HEK293 (cell line): ENCODE measurements around the gene LZIC.

Experiments used
- CTCF ChIA-PET: fragments of 350-600 bp; formaldehyde crosslinking; extraction: SDS; loops from one replicate; lab custom pipeline; 2021; ENCODE audit warnings: antibody characterized with exemption; lab: Yijun Ruan, JAX
- POLR2A ChIA-PET: fragments of 300-600 bp; formaldehyde crosslinking; extraction: SDS; loops from one replicate; lab custom pipeline; 2020; ENCODE audit warnings: antibody characterized with exemption, inconsistent platforms; lab: Yijun Ruan, JAX
- H3K27ac ChIP-seq: fragments of 200-500 bp; sonication (Bioruptor generic); 2 replicates; pipeline ENCODE4 v1.5.1; 2014; ENCODE audit warnings: low read depth, low read length, control low read depth, inconsistent platforms; ENCODE audit errors: extremely low read depth
- H3K36me3 ChIP-seq, 2 experiments: fragments of 200-500 bp in 1 of 2; sonication (Bioruptor generic) in 1 of 2; 1 replicate in 1 of 2; 2 replicates in 1 of 2; pipeline ENCODE4 v1.5.1; 2014 to 2017; ENCODE audit warnings: inconsistent platforms in 2 of 2, low read length in 2 of 2; ENCODE audit not compliant: control insufficient read depth in 2 of 2, insufficient read depth in 1 of 2
- H3K4me1 ChIP-seq: fragments of 200-500 bp; sonication (Bioruptor generic); 2 replicates; pipeline ENCODE4 v1.5.1; 2014; ENCODE audit warnings: mild to moderate bottlenecking, low read length, inconsistent platforms; ENCODE audit not compliant: control insufficient read depth, insufficient read depth
- H3K4me3 ChIP-seq: 2 replicates; pipeline ENCODE4 v1.5.1; 2011; ENCODE audit warnings: low read depth, mild to moderate bottlenecking, control low read depth, low read length, moderate library complexity
- H3K9me3 ChIP-seq: fragments of 200-500 bp; sonication (Bioruptor generic); 2 replicates; pipeline ENCODE4 v1.5.1; 2014; ENCODE audit warnings: low read depth, low read length, inconsistent platforms; ENCODE audit not compliant: control insufficient read depth, insufficient read depth
- OVOL3 ChIP-seq: fragments of 450-650 bp; formaldehyde crosslinking; IDR thresholded peaks from 2 replicates; pipeline ENCODE4 v1.5.1; 2016; ENCODE audit warnings: missing biosample characterization, missing genetic modification characterization
- PATZ1 ChIP-seq: fragments of 450-650 bp; formaldehyde crosslinking; IDR thresholded peaks from 2 replicates; pipeline ENCODE4 v1.5.1; 2016; ENCODE audit warnings: missing biosample characterization, missing genetic modification characterization
- PBX3 ChIP-seq: sonication (generic); formaldehyde crosslinking; IDR thresholded peaks from 2 replicates; pipeline ENCODE4 v1.8.1; 2022; ENCODE audit warnings: mild to moderate bottlenecking, moderate library complexity, missing genetic modification reagents
- REST ChIP-seq: fragments of 450-650 bp; formaldehyde crosslinking; IDR thresholded peaks from 2 replicates; pipeline ENCODE4 v1.5.1; 2016; ENCODE audit warnings: missing biosample characterization, missing genetic modification characterization
- SP2 ChIP-seq: fragments of 450-650 bp; formaldehyde crosslinking; IDR thresholded peaks from 2 replicates; pipeline ENCODE4 v1.5.1; 2016; ENCODE audit warnings: missing biosample characterization, missing genetic modification characterization
- TRIM28 ChIP-seq: IDR thresholded peaks from 2 replicates; pipeline ENCODE4 v1.6.1; 2011; ENCODE audit warnings: low read length, control low read depth, borderline replicate concordance
- YY2 ChIP-seq: fragments of 450-650 bp; formaldehyde crosslinking; IDR thresholded peaks from 2 replicates; pipeline ENCODE4 v1.5.1; 2016; ENCODE audit warnings: missing biosample characterization, missing genetic modification characterization
- ZBTB20 ChIP-seq: fragments of 450-650 bp; formaldehyde crosslinking; IDR thresholded peaks from 2 replicates; pipeline ENCODE4 v1.5.1; 2016; ENCODE audit warnings: missing biosample characterization, missing genetic modification characterization
- ZBTB26 ChIP-seq: fragments of 450-650 bp; formaldehyde crosslinking; optimal IDR thresholded peaks from 2 replicates; pipeline ENCODE3; 2016; ENCODE audit warnings: missing biosample characterization, mild to moderate bottlenecking, missing genetic modification characterization
- ZBTB7A ChIP-seq: fragments of 450-650 bp; formaldehyde crosslinking; IDR thresholded peaks from 2 replicates; pipeline ENCODE4 v1.5.1; 2016; ENCODE audit warnings: low read depth, missing biosample characterization, missing genetic modification characterization
- ZEB2 ChIP-seq: fragments of 450-650 bp; formaldehyde crosslinking; IDR thresholded peaks from 2 replicates; pipeline ENCODE4 v1.5.1; 2016; ENCODE audit warnings: missing biosample characterization, missing genetic modification characterization
- ZNF114 ChIP-seq: fragments of 450-650 bp; formaldehyde crosslinking; IDR thresholded peaks from 2 replicates; pipeline ENCODE4 v1.5.0; 2017; ENCODE audit warnings: missing biosample characterization, missing genetic modification characterization
- ZNF223 ChIP-seq: fragments of 450-650 bp; formaldehyde crosslinking; IDR thresholded peaks from 2 replicates; pipeline ENCODE4 v1.5.1; 2016; ENCODE audit warnings: missing biosample characterization, missing genetic modification characterization
- ZNF280D ChIP-seq: fragments of 450-650 bp; formaldehyde crosslinking; IDR thresholded peaks from 2 replicates; pipeline ENCODE4 v1.5.1; 2016; ENCODE audit warnings: missing biosample characterization, missing genetic modification characterization
- ZNF341 ChIP-seq: fragments of 450-650 bp; formaldehyde crosslinking; IDR thresholded peaks from 2 replicates; pipeline ENCODE4; 2016; ENCODE audit warnings: low read depth, missing biosample characterization, missing genetic modification characterization
- ZNF544 ChIP-seq: fragments of 450-650 bp; formaldehyde crosslinking; IDR thresholded peaks from 2 replicates; pipeline ENCODE4 v1.5.0; 2017; ENCODE audit warnings: missing biosample characterization, missing genetic modification characterization
- ZNF548 ChIP-seq: fragments of 450-650 bp; formaldehyde crosslinking; IDR thresholded peaks from 2 replicates; pipeline ENCODE4 v1.5.1; 2016; ENCODE audit warnings: missing biosample characterization, missing genetic modification characterization
- ZNF654 ChIP-seq: fragments of 450-650 bp; formaldehyde crosslinking; IDR thresholded peaks from 2 replicates; pipeline ENCODE4 v1.5.1; 2016; ENCODE audit warnings: low read depth, missing biosample characterization, missing genetic modification characterization
- ZNF785 ChIP-seq: fragments of 450-650 bp; formaldehyde crosslinking; IDR thresholded peaks from 2 replicates; pipeline ENCODE4 v1.5.1; 2016; ENCODE audit warnings: missing biosample characterization, missing genetic modification characterization
- ZNF791 ChIP-seq: fragments of 450-650 bp; formaldehyde crosslinking; IDR thresholded peaks from 2 replicates; pipeline ENCODE4 v1.5.1; 2016; ENCODE audit warnings: missing biosample characterization, missing genetic modification characterization
- ZNF792 ChIP-seq: fragments of 450-650 bp; formaldehyde crosslinking; IDR thresholded peaks from 2 replicates; pipeline ENCODE4 v1.5.1; 2016; ENCODE audit warnings: missing biosample characterization, missing genetic modification characterization
- ZSCAN18 ChIP-seq: fragments of 450-650 bp; formaldehyde crosslinking; IDR thresholded peaks from 2 replicates; pipeline ENCODE4 v1.5.1; 2016; ENCODE audit warnings: missing biosample characterization, missing genetic modification characterization

Gene LZIC

GRCh38 chr1:9984253-9984652 lies 41.1 kb upstream of the LZIC start:
- H3K4me3 ChIP-seq = no peak overlapping the region
- H3K4me1 ChIP-seq = no peaks in the 10 kb centered on the region
- H3K36me3 ChIP-seq = peaks cover 0 to 30% of the 10 kb centered on the region in 2 experiments; a peak in 2 of 3 replicates
- ChIA-PET POLR2A (no interaction called here), CTCF (interaction anchor here (0.7 kb wide), 1 partner anchor 1098 kb away, joined by 3 read pairs; no protein-coding TSS in a partner anchor)
- TF ChIP-seq REST (tag by site-specific recombination) (no peak), ZNF654 (tag by site-specific recombination) (no peak), ZEB2 (no peak), ZNF223 (tag by site-specific recombination) (no peak), ZBTB26 (no peak), ZNF280D (tag by site-specific recombination) (no peak), YY2 (tag by site-specific recombination) (no peak), ZBTB20 (no peak)
- H3K9me3 ChIP-seq = no peaks in the 10 kb centered on the region
- H3K27ac ChIP-seq = no peak overlapping the region

GRCh38 chr1:9960706-9961562 lies 17.7 kb upstream of the LZIC start:
- H3K36me3 ChIP-seq = no peaks in the 10 kb centered on the region
- H3K9me3 ChIP-seq = no peaks in the 10 kb centered on the region
- POLR2A ChIA-PET = interaction anchor here (0.6 to 0.9 kb wide), 4 partner anchors 9 to 23 kb away, joined by 3 to 4 read pairs (median 3); partner anchors contain the start of genes LZIC and NMNAT1
- H3K4me1 ChIP-seq = 0 out of 2 replicates have a peak, but pooled peaks cover 4% of the 10 kb centered on the region
- CTCF ChIA-PET = interaction anchor here (0.6 to 3.0 kb wide), 4 partner anchors 11 to 414 kb away, joined by 3 to 15 read pairs (median 3); partner anchors contain the start of gene NMNAT1
- no peak overlapping the region for H3K4me3 ChIP-seq
- no peak overlapping the region for H3K27ac ChIP-seq
- TF ChIP-seq ZNF785 (tag by site-specific recombination) (no peak), TRIM28 (0 out of 2 replicates have a peak, but pooled peaks have one; percentile 11), ZNF114 (tag by site-specific recombination) (no peak), PATZ1 (tag by site-specific recombination) (no peak), ZNF341 (tag by site-specific recombination) (no peak), ZNF791 (no peak), ZSCAN18 (no peak), ZBTB7A (tag by site-specific recombination) (no peak), ZNF792 (tag by site-specific recombination) (no peak), PBX3 (no peak), OVOL3 (tag by site-specific recombination) (no peak), ZNF548 (tag by site-specific recombination) (no peak), ZNF544 (tag by site-specific recombination) (no peak), SP2 (tag by site-specific recombination) (no peak)
